NCI-H748 (cell line): ENCODE results near the gene GLB1L2.

Source experiments
- DNase-seq: peaks from one replicate; lab custom pipeline; 2025; ENCODE audit not compliant: unreplicated experiment; lab: John Stamatoyannopoulos, UW

Gene GLB1L2

DNA sequence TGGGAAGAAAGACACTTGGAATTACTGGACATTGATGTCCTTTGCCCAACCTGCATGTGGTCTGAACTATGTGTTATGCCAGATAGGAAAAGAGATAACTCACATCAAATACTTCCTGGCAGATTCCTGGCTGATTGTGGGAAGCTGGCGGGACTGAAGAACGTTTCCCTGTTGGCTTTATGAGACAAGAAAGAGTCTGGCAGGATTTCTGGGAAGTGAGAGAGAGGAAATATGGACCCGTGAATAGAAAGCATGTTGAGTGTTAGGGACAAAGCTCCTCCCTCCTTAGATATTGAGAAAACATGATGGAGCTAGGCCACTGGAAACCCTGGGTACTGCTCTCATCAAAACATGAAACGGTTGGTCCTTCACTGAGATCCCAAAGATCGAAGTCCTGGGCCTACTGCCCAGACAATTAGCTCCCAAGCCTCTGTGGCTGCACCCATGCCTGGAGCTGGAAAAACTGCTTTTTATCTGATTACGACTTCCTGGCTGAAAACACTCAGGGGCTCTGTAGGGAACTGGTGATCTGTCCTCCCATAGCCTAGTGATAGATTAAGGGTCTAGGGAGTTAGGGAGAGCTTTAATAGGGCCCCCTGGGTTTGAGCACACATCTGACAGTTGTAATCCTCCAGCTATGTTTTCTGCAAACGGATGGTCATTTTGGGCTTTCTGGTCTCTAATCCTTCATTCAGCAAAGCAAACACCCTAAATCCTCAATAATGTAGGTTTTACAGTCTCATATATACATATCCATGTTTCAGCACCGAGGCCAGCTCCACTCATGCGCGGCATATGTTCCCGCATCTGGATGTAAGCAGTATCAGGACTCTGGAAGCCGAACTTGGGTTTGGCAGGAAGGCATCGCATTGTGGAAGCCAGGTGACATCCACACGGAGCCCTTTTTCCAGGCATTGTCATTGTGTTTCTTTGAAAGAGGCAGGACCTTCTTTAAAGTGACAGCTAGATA lies 86.4 kb downstream of the GLB1L2 start:
- DNase-seq: no peak

DNA sequence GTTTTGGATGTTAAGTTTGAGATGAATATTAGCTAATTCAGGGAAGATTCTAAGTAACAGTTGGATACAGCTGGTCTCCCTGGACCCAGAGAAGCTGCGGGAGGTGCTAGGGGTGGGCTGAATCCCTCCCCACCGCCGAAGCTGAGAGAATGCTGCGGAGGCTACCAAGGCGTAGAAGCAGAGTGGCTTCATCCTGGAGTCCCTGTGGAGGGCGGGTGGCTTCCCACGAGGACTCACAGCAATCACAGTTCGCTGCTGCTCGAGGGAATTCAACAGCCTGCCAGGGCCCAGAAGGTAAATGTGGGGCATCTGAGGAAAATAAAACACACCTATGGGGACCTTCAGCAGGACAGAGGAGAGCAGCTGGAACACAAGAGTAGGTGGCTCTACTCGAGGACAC lies 91.3 kb downstream of the GLB1L2 start:
- no peak for DNase-seq

DNA sequence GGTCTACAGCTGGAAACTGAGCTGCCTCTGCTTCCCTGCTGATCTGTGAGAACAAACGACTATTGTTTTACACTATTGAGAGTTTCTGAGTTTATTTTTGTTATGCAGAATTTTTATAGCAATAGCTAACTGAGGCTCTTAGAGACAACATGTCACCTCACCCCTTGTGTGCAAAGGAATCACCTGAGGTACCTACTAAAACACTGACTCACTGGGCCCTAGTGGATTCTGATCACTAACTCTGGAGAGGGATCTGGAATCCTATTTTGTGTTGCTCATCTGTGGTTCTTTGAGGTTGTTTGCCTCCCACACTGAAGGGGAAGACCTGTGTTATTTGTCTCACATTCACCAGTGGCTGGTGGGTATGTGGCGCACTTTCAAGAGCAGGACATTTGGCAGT lies 93.6 kb downstream of the GLB1L2 start:
- no peak for DNase-seq
